Activated CD4-positive, alpha-beta memory T cell treated with anti-CD3 and anti-CD28 coated beads, Interleukin-2, amount 10 ng/mL, durations not matched to agents 7 days and 5 days (primary cell): ENCODE measurements around the gene USP48. TPM values are rescaled to one million over a fixed set of nuclear protein-coding genes. Genes with fewer than 3 reads are reported as not detected.

ENCODE experiments used
- CTCF ChIA-PET: fragments of 350-600 bp; sonication (Branson Sonifier 250); formaldehyde crosslinking; loops from one replicate; lab custom pipeline; 2021; ENCODE audit warnings: antibody characterized with exemption, inconsistent platforms; lab: Charles Lee
- POLR2A ChIA-PET: fragments of 350-600 bp; sonication (Branson Sonifier 250); formaldehyde crosslinking; loops from one replicate; lab custom pipeline; 2021; ENCODE audit warnings: antibody characterized with exemption; lab: Charles Lee
- DNase-seq: peaks from one replicate; pipeline ENCODE4 v3.0.0-alpha.2; 2020
- H3K27ac Mint-ChIP-seq: one replicate; pipeline ENCODE4 v1.8.0; 2021; ENCODE audit warnings: mild to moderate bottlenecking, mixed read lengths
- H3K27me3 Mint-ChIP-seq: one replicate; pipeline ENCODE4 v1.8.0; 2021; ENCODE audit warnings: mixed read lengths
- H3K36me3 Mint-ChIP-seq: one replicate; pipeline ENCODE4 v1.8.0; 2021; ENCODE audit warnings: low read depth, mixed read lengths
- H3K4me1 Mint-ChIP-seq: one replicate; pipeline ENCODE4 v1.8.0; 2021; ENCODE audit warnings: mixed read lengths
- H3K4me3 Mint-ChIP-seq: one replicate; pipeline ENCODE4 v1.8.0; 2021; ENCODE audit warnings: mild to moderate bottlenecking, mixed read lengths
- H3K9me3 Mint-ChIP-seq: one replicate; pipeline ENCODE4 v1.8.0; 2021; ENCODE audit warnings: mixed read lengths
- total RNA-seq, 2 experiments: library from RNA; stranded (reverse); gene quantifications; one replicate each; pipeline ENCODE4 v1.2.3, GENCODE V29; 2021

USP48 gene
- total RNA-seq, 2 experiments from 2014 or later = 80.1 to 81.8 TPM

DNA sequence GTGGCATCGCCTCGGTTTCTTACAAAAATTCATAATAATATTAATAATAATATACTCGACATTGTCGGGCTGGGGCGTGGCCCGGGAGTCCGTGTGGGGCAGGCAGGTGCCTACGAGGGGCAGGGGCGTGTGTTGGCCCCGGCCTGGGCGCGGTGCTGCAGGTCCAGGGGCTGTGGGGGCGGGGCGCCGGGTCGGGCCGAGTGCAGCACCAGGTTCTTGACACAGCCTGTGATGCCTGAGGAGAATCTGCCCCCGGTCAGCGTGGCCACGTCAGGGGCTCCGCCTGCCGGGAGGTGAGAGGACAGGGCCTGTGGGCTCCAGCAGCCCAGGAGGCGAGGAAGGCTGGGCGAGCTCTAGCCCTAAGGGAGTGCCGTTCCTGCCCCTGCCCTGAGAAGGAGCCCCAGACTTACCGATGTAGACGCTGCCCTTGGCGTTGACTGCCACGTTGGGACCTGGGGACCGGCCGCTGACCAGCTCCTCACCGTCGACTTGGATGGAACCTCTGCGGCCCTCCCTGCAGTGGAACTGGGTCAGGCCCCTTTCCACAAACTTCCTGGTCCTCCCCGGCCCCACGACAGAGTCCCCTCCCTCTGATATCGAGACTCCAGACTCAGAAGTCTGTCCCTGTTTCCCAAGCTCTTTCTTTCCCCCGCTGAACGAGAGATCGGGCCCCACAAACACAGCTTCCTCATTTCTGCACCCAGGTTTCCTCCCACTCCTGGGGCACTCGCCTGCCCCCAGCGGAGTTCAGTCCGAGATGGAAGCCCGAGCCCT is 40.4 kb upstream of the USP48 start:
- Mint-ChIP-seq H3K36me3 (no peaks in the 10 kb centered on the region), H3K9me3 (no peaks in the 10 kb centered on the region), H3K4me3 (no peak overlapping the region), H3K27ac (no peak overlapping the region), H3K27me3 (no peaks in the 10 kb centered on the region), H3K4me1 (peaks cover 2% of the 10 kb centered on the region)
- POLR2A ChIA-PET = interaction anchor here (2.2 kb wide), 1 partner anchor 41 kb away, joined by 6 read pairs; the partner anchor contains the start of gene USP48
- CTCF ChIA-PET = no interaction called here
- no peak for DNase-seq

DNA sequence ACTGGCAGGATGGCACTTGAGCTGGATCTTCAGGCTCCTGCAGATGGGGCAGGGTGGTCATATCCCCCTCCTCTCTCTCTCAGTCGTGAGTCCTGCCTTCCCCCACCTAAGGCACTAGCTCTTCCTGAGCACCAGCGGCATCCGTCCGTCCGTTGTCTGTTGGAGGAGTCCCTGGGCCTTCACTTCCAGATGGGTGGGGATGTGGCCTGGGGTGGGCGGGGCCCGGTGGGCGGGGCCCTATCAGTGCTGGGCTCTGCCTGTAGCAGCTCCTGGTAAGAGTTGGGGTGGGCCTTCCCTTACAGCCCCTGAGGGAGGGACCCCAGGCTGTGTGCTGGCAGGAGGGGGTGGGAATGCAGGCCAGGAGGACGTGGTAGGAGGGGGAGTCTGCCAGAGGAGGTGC is 39.4 kb upstream of the USP48 start:
- Mint-ChIP-seq H3K4me3 (no peak overlapping the region), H3K27ac (no peak overlapping the region)
- POLR2A ChIA-PET = interaction anchor here (0.5 to 2.2 kb wide), 2 partner anchors 40 to 84 kb away, joined by 3 to 6 read pairs; partner anchors contain the start of gene USP48

DNA sequence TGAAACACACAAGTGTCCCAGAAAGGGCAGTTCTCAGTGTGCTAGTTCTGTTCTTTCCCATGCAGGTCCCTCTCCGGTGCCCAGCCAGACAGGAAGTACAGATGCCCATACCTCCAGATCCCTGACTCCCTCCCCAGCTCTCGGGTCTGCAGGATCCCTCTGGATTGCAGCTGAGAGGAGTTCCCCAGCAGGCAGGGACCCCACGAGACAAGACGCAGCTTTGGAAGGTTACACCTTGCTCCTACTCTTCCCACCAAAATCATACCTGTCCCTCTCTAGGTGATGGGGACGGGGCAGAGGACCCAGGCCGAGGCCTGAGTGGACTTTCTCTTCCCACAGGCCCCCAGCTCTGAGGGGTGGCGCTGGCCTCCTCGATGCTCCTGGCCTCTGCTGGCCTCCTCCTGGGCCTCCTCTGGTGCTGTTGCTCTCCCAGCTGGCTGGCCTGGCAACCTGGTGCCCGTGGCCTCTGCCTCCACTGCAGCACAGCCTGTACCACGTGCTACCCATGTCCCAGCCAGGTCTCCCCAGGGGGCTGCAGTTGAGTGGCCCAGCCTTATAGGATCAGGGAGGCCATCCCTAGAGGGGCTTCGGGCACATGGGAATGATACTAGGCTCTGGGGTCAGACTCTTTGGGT is 38.6 kb upstream of the USP48 start:
- H3K27me3 Mint-ChIP-seq = peaks cover 4% of the 10 kb centered on the region
- H3K27ac Mint-ChIP-seq = no peak overlapping the region
- no peak overlapping the region for H3K4me3 Mint-ChIP-seq
- POLR2A ChIA-PET = interaction anchor here (0.5 to 2.2 kb wide), 2 partner anchors 39 to 85 kb away, joined by 3 to 6 read pairs; partner anchors contain the start of gene USP48
- peaks cover 2% of the 10 kb centered on the region for H3K4me1 Mint-ChIP-seq
- CTCF ChIA-PET = interaction anchor here (0.9 kb wide), 1 partner anchor 226 kb away, joined by 3 read pairs; no protein-coding TSS in a partner anchor
- no peaks in the 10 kb centered on the region for H3K9me3 Mint-ChIP-seq
- no peak for DNase-seq
- H3K36me3 Mint-ChIP-seq = no peaks in the 10 kb centered on the region

More for the DNA sequence above, 39.4 kb upstream of the USP48 start:
- no peaks in the 10 kb centered on the region for H3K9me3 Mint-ChIP-seq
- no peaks in the 10 kb centered on the region for H3K36me3 Mint-ChIP-seq
- H3K4me1 Mint-ChIP-seq = peaks cover 2% of the 10 kb centered on the region
- CTCF ChIA-PET = no interaction called here
- no peak for DNase-seq
- H3K27me3 Mint-ChIP-seq = no peaks in the 10 kb centered on the region

DNA sequence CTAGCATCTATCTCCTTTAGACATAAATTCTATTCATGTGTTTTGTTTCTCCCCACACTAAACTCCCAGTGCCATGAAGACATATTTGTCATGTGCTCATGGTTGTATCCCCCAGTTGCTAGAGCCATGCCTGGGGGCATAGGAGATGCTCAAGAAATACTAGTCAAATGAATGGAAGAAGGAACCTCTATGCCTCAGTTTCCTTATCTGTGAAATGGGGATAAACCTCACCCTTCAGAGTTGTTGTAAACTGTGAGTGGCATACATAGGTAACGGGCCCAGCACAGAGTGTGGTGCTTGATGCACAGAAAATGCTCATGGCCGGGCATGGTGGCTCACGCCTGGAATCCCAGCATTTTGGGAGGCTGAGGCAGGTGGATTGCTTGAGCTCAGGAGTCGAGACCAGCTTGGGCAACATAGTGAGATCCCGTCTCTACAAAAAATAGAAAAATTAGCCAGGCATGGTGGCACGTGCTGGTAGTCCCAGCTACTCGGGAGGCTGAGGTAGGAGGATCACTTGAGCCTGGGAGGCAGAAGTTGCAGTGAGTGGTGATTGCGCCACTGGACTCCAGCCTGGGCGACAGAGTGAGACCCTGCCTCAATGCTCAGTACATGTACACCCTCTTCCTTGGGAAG is 37.8 kb upstream of the USP48 start:
- CTCF ChIA-PET = interaction anchor here (0.9 kb wide), 1 partner anchor 225 kb away, joined by 3 read pairs; no protein-coding TSS in a partner anchor

DNA sequence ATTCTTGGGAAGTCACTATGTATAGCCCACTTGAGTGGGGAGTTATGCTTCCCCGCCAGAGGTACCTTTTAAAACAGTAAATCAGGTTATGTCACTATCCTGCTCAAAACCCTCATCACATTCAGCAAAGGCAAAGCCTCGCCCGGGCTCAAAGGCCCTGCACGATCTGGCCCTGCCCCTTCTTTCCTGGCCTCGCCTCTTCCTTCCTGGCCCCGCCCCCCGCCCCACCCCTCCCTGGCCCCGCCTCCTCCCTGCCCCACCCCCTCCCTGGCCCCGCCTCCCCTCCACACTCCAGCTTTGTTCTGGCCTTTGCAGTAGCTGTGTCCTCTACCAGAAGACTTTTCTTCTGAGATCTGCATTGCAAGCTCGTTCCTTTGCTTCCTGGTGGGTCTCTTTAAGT is 35.7 kb upstream of the USP48 start:
- Mint-ChIP-seq H3K9me3 (no peaks in the 10 kb centered on the region), H3K4me3 (no peak overlapping the region), H3K27ac (no peak overlapping the region), H3K27me3 (peaks cover 12% of the 10 kb centered on the region), H3K4me1 (peaks cover 7% of the 10 kb centered on the region), H3K36me3 (no peaks in the 10 kb centered on the region)
- ChIA-PET CTCF (no interaction called here), POLR2A (no interaction called here)
- peak; percentile 55 for DNase-seq

More for the DNA sequence above, 37.8 kb upstream of the USP48 start:
- POLR2A ChIA-PET = interaction anchor here (2.2 kb wide), 1 partner anchor 38 kb away, joined by 6 read pairs; the partner anchor contains the start of gene USP48
- Mint-ChIP-seq H3K4me3 (no peak overlapping the region), H3K27me3 (peaks cover 4% of the 10 kb centered on the region), H3K9me3 (no peaks in the 10 kb centered on the region), H3K27ac (no peak overlapping the region), H3K36me3 (no peaks in the 10 kb centered on the region), H3K4me1 (peaks cover 2% of the 10 kb centered on the region)
- no peak for DNase-seq

DNA sequence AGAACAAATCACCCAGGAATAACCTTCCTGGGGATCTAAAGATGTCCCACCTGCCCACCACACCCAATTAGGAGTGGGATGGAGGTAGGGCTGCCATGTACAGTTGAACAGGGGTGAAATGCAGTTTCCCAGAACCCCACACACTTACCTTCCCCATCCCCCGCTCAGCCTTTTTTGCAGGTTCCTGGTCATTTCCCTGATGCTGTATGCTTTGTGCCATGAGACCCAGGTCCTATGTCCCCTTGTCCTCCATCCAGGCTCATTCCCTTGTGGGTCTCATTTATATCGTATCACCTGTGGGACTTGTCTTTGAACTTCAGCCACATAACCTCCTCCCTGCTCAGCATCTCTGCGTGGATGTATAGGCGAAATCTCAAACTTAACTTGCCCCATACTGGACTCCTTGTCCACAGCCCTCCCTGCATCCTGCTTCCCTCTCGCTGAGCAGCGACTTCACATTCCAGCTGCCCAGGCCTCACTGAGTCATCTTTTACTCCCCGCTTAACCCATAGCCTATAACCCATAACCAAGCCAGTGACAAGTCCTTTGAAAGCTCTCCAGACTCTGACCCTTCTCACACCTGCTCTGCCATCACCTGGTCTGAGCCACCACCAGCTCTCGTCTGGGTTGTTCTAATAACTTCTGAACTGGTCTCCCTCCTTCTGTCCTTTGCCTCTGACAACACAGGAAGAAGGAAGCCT is 33.8 kb upstream of the USP48 start:
- peaks cover 7% of the 10 kb centered on the region for H3K4me1 Mint-ChIP-seq
- H3K4me3 Mint-ChIP-seq = no peak overlapping the region
- no peak for DNase-seq
- ChIA-PET CTCF (no interaction called here), POLR2A (no interaction called here)
- no peaks in the 10 kb centered on the region for H3K9me3 Mint-ChIP-seq
- H3K36me3 Mint-ChIP-seq = no peaks in the 10 kb centered on the region
- H3K27me3 Mint-ChIP-seq = peaks cover 20% of the 10 kb centered on the region
- H3K27ac Mint-ChIP-seq = no peak overlapping the region

DNA sequence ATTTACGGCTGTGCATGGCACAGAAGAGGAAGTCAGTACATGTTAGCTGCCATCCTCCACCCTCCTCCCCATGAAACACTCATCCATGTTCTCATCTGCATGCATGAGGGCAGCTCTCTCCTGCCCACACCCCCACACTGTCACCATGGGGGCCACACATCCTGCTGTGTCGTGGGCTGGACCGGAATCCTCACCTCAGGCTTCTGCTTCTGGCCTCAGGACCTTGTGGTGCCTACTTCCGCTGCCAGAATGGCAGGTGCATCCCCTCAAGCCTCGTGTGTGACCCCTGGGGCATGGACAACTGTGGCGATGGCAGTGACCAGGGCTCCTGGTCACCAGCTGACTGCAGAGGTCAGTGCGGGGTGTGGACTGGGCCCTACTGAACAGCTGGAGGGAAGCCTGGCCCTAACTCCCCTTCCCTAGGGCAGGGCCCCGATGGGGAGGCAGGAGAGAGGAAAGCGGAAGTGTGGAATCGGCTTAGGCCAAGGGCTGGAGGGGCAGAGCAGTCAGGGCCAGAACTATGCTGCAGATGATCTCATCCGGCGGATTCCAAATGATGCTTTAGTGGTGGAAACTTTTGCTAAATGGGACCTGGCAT is 32.9 kb upstream of the USP48 start:
- Mint-ChIP-seq H3K27ac (no peak overlapping the region), H3K4me3 (no peak overlapping the region), H3K27me3 (peaks cover 20% of the 10 kb centered on the region), H3K4me1 (peaks cover 7% of the 10 kb centered on the region), H3K36me3 (no peaks in the 10 kb centered on the region), H3K9me3 (no peaks in the 10 kb centered on the region)
- ChIA-PET CTCF (no interaction called here), POLR2A (no interaction called here)
- DNase-seq = no peak

DNA sequence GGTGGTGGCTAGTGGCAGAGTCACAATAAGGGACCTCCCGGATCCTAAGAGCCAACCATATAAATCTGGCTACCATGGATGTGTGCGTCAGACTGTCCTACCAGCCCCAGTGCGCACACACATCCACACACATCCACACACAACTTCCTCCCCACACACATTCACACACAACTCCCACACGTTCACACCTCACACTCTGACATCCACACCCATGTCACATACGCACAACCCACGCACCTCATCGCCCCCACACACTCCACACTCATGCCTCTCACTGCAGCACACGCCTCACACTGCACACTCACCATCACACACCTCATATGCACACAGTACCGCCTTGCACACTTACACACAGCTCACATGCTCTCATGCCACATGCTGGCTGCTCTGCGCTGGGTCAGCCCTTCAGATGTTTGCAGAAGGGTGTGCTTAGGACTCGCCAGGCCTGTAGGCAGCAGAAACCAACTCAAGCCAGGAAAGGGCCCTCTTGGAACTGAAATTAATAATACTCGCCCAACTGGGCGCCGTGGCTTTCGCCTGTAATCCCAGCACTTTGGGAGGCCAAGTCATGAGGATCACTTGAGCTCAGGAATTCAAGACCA is 32.1 kb upstream of the USP48 start:
- ChIA-PET CTCF (no interaction called here), POLR2A (no interaction called here)
- H3K27ac Mint-ChIP-seq = no peak overlapping the region

DNA sequence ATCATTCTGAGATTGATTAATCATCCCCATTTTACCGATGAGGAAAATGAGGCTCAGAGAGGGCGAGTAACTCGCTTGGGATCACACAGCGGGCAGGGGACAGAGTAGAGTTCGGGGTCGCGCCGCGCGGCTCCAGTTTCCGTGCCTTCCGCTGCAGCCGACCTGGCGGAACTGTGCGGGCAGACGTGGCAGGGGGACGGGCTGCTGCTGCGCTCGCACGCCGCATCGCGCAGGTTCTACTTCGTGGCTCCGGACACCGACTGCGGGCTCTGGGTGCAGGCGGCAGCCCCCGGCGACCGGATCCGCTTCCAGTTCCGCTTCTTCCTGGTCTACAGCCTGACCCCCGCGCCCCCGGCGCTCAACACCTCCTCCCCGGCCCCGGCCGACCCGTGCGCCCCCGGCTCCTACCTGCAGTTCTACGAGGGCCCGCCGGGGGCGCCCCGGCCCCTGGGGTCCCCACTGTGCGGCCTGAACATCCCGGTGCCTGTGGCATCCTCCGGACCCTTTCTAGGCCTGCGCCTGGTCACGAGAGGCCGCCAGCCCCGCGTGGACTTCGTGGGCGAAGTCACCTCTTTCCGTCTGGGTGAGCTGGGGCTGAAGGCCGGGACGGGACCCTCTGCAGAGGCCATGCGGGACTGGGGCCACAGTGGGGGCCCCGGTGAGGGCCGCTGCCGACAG is 31.4 kb upstream of the USP48 start:
- H3K27ac Mint-ChIP-seq = no peak overlapping the region
- no peaks in the 10 kb centered on the region for H3K9me3 Mint-ChIP-seq
- H3K4me1 Mint-ChIP-seq = peaks cover 7% of the 10 kb centered on the region
- ChIA-PET POLR2A (no interaction called here), CTCF (no interaction called here)
- peaks cover 22% of the 10 kb centered on the region for H3K27me3 Mint-ChIP-seq
- no peak overlapping the region for H3K4me3 Mint-ChIP-seq
- DNase-seq = peak; percentile 21
- no peaks in the 10 kb centered on the region for H3K36me3 Mint-ChIP-seq

More for the DNA sequence above, 32.1 kb upstream of the USP48 start:
- no peak overlapping the region for H3K4me3 Mint-ChIP-seq
- H3K4me1 Mint-ChIP-seq = peaks cover 7% of the 10 kb centered on the region
- no peaks in the 10 kb centered on the region for H3K36me3 Mint-ChIP-seq
- H3K27me3 Mint-ChIP-seq = peaks cover 22% of the 10 kb centered on the region
- no peaks in the 10 kb centered on the region for H3K9me3 Mint-ChIP-seq
- DNase-seq = no peak

DNA sequence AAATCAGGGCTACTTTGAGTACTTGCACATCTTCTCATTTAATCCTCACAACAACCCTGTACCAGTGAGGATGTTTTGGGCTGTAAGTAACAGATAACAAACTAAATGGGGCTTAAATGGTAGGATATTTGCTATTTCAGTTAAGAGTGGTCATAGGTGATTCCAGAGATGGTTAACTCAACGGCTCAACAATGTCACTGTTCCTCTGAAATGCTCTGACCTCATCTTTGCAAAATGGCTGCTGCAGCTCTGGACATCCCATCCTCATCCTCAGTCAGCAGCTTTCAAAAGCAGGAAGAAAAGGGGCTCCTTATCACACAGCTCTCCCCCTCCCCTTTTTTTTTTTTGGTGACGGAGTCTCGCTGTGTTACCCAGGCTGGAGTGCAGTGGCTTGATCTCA is 30.6 kb upstream of the USP48 start:
- POLR2A ChIA-PET = no interaction called here
- Mint-ChIP-seq H3K27ac (no peak overlapping the region), H3K27me3 (peaks cover 22% of the 10 kb centered on the region), H3K9me3 (no peaks in the 10 kb centered on the region), H3K4me3 (no peak overlapping the region), H3K36me3 (no peaks in the 10 kb centered on the region), H3K4me1 (peaks cover 6% of the 10 kb centered on the region)
- no peak for DNase-seq
- CTCF ChIA-PET = no interaction called here

DNA sequence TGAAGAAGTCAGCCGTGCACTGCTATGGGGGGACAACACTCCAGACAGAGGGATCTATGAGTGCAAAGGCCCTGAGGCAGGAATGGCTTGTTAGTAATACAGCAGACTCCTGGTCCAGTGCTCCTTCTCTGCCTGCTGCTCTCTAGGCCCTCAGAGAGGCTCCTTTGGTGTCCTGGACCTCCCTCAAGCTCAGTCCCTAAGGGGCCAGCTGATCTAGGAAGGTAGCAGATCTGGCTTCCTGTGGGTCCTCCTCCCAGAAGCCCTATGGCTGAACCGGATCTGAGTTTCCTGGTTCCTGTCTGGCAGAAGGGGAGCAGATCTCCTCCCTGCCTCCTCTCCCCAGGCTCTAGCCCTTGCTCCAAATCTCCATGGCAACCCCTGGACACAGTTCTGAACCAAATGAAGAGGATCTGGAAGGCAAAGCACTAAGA is 28.9 kb upstream of the USP48 start, which contains the start of gene LDLRAD2:
LDLRAD2 (plus strand) TSS at position 391 of the 431 bp plus-strand sequence. CDS start 187 bp downstream, outside the sequence.
- H3K4me3 Mint-ChIP-seq = no peak within 1 kb of the TSS
- H3K27me3 Mint-ChIP-seq = peaks cover 20% of the 10 kb centered on the region
- POLR2A ChIA-PET = no interaction called here
- CTCF ChIA-PET = no interaction called here
- no peak for DNase-seq
- no peaks in the 10 kb centered on the region for H3K36me3 Mint-ChIP-seq
- H3K27ac Mint-ChIP-seq = no peak within 1 kb of the TSS
- no peaks in the 10 kb centered on the region for H3K9me3 Mint-ChIP-seq
- H3K4me1 Mint-ChIP-seq = peaks cover 5% of the 10 kb centered on the region
